HEK293 (cell line): ENCODE measurements around the gene DIP2B.
A peak's percentile ranks its signal among the peaks of the same experiment; 100 is the strongest.

Source experiments
- CTCF ChIA-PET: fragments of 350-600 bp; formaldehyde crosslinking; extraction: SDS; loops from one replicate; lab custom pipeline; 2021; ENCODE audit warnings: antibody characterized with exemption; lab: Yijun Ruan, JAX
- POLR2A ChIA-PET: fragments of 300-600 bp; formaldehyde crosslinking; extraction: SDS; loops from one replicate; lab custom pipeline; 2020; ENCODE audit warnings: antibody characterized with exemption, inconsistent platforms; lab: Yijun Ruan, JAX
- H3K27ac ChIP-seq: fragments of 200-500 bp; sonication (Bioruptor generic); 2 replicates; pipeline ENCODE4 v1.5.1; 2014; ENCODE audit warnings: low read depth, low read length, control low read depth, inconsistent platforms; ENCODE audit errors: extremely low read depth
- H3K36me3 ChIP-seq, 2 experiments: fragments of 200-500 bp in 1 of 2; sonication (Bioruptor generic) in 1 of 2; 1 replicate in 1 of 2; 2 replicates in 1 of 2; pipeline ENCODE4 v1.5.1; 2014 to 2017; ENCODE audit warnings: inconsistent platforms in 2 of 2, low read length in 2 of 2; ENCODE audit not compliant: control insufficient read depth in 2 of 2, insufficient read depth in 1 of 2
- H3K4me1 ChIP-seq: fragments of 200-500 bp; sonication (Bioruptor generic); 2 replicates; pipeline ENCODE4 v1.5.1; 2014; ENCODE audit warnings: mild to moderate bottlenecking, low read length, inconsistent platforms; ENCODE audit not compliant: control insufficient read depth, insufficient read depth
- H3K4me3 ChIP-seq: 2 replicates; pipeline ENCODE4 v1.5.1; 2011; ENCODE audit warnings: low read depth, mild to moderate bottlenecking, control low read depth, low read length, moderate library complexity
- H3K9me3 ChIP-seq: fragments of 200-500 bp; sonication (Bioruptor generic); 2 replicates; pipeline ENCODE4 v1.5.1; 2014; ENCODE audit warnings: low read depth, low read length, inconsistent platforms; ENCODE audit not compliant: control insufficient read depth, insufficient read depth
- ATF2 ChIP-seq: fragments of 450-650 bp; formaldehyde crosslinking; IDR thresholded peaks from 2 replicates; pipeline ENCODE4 v1.5.1; 2016; ENCODE audit warnings: missing biosample characterization, missing genetic modification characterization, low read depth
- BCL11A ChIP-seq: fragments of 450-650 bp; formaldehyde crosslinking; IDR thresholded peaks from 2 replicates; pipeline ENCODE4 v1.5.1; 2016; ENCODE audit warnings: low read depth, missing biosample characterization, missing genetic modification characterization
- FEZF1 ChIP-seq: fragments of 450-650 bp; formaldehyde crosslinking; IDR thresholded peaks from 2 replicates; pipeline ENCODE4 v1.5.1; 2016; ENCODE audit warnings: missing biosample characterization, missing genetic modification characterization
- GFI1B ChIP-seq: fragments of 450-650 bp; formaldehyde crosslinking; IDR thresholded peaks from 2 replicates; pipeline ENCODE4 v1.5.1; 2016; ENCODE audit warnings: missing biosample characterization, missing genetic modification characterization
- REPIN1 ChIP-seq: fragments of 450-650 bp; formaldehyde crosslinking; IDR thresholded peaks from 2 replicates; pipeline ENCODE4 v1.5.1; 2017; ENCODE audit warnings: missing biosample characterization, missing genetic modification characterization, low read depth
- SP7 ChIP-seq: fragments of 450-650 bp; formaldehyde crosslinking; IDR thresholded peaks from 2 replicates; pipeline ENCODE4 v1.5.1; 2016; ENCODE audit warnings: missing biosample characterization, missing genetic modification characterization
- TRIM28 ChIP-seq: IDR thresholded peaks from 2 replicates; pipeline ENCODE4 v1.6.1; 2011; ENCODE audit warnings: low read length, control low read depth, borderline replicate concordance
- ZBTB17 ChIP-seq: fragments of 450-650 bp; formaldehyde crosslinking; IDR thresholded peaks from 2 replicates; pipeline ENCODE4 v1.5.1; 2016; ENCODE audit warnings: missing biosample characterization, missing genetic modification characterization
- ZBTB44 ChIP-seq: fragments of 450-650 bp; IDR thresholded peaks from 2 replicates; pipeline ENCODE4 v1.5.1; 2018; ENCODE audit warnings: missing biosample characterization, mild to moderate bottlenecking, missing genetic modification characterization
- ZEB2 ChIP-seq: fragments of 450-650 bp; formaldehyde crosslinking; IDR thresholded peaks from 2 replicates; pipeline ENCODE4 v1.5.1; 2016; ENCODE audit warnings: missing biosample characterization, missing genetic modification characterization
- ZNF169 ChIP-seq: fragments of 450-650 bp; formaldehyde crosslinking; IDR thresholded peaks from 2 replicates; pipeline ENCODE4 v1.5.1; 2016; ENCODE audit warnings: missing biosample characterization, missing genetic modification characterization
- ZNF202 ChIP-seq: fragments of 450-650 bp; formaldehyde crosslinking; IDR thresholded peaks from 2 replicates; pipeline ENCODE4 v1.5.1; 2016; ENCODE audit warnings: missing biosample characterization, missing genetic modification characterization, borderline replicate concordance
- ZNF366 ChIP-seq: fragments of 450-650 bp; formaldehyde crosslinking; conservative IDR thresholded peaks from 2 replicates; pipeline ENCODE4 v1.5.1; 2016; ENCODE audit warnings: missing biosample characterization, missing genetic modification characterization
- ZNF529 ChIP-seq: fragments of 450-650 bp; formaldehyde crosslinking; IDR thresholded peaks from 2 replicates; pipeline ENCODE4 v1.5.1; 2017; ENCODE audit warnings: missing genetic modification characterization, missing biosample characterization; ENCODE audit not compliant: insufficient replicate concordance
- ZNF623 ChIP-seq: fragments of 450-650 bp; formaldehyde crosslinking; IDR thresholded peaks from 2 replicates; pipeline ENCODE4 v1.5.1; 2016; ENCODE audit warnings: missing biosample characterization, missing genetic modification characterization
- ZNF629 ChIP-seq: fragments of 450-650 bp; formaldehyde crosslinking; IDR thresholded peaks from 2 replicates; pipeline ENCODE4 v1.5.1; 2017; ENCODE audit warnings: missing biosample characterization, missing genetic modification characterization
- ZNF654 ChIP-seq: fragments of 450-650 bp; formaldehyde crosslinking; IDR thresholded peaks from 2 replicates; pipeline ENCODE4 v1.5.1; 2016; ENCODE audit warnings: low read depth, missing biosample characterization, missing genetic modification characterization
- TF ChIP-seq, protein P1 (sequence below): fragments of 450-650 bp; formaldehyde crosslinking; IDR thresholded peaks from 2 replicates; pipeline ENCODE4 v1.5.1; 2017; ENCODE audit warnings: missing biosample characterization, missing genetic modification characterization
- TF ChIP-seq, protein P2 (sequence below): fragments of 450-650 bp; formaldehyde crosslinking; IDR thresholded peaks from 2 replicates; pipeline ENCODE4 v1.5.1; 2017; ENCODE audit warnings: missing biosample characterization, missing genetic modification characterization

Gene DIP2B

GRCh38 chr12:50750366-50750765, 245.6 kb downstream of the DIP2B start:
- Histone ChIP-seq H3K4me1 (no peaks in the 10 kb centered on the region; the same call in 1 of the 2 replicates), H3K9me3 (no peaks in the 10 kb centered on the region), H3K36me3 (peaks cover 0 to 10% of the 10 kb centered on the region in 2 experiments; a peak in 1 of 3 replicates), H3K4me3 (no peak overlapping the region), H3K27ac (no peak overlapping the region)
- ChIA-PET POLR2A (no interaction called here), CTCF (no interaction called here)
- no peak for TF ChIP-seq ZNF169 (tag by site-specific recombination)
- no peak for TF ChIP-seq GFI1B (tag by site-specific recombination)
- no peak for TF ChIP-seq TRIM28
- no peak for TF ChIP-seq REPIN1

DNA sequence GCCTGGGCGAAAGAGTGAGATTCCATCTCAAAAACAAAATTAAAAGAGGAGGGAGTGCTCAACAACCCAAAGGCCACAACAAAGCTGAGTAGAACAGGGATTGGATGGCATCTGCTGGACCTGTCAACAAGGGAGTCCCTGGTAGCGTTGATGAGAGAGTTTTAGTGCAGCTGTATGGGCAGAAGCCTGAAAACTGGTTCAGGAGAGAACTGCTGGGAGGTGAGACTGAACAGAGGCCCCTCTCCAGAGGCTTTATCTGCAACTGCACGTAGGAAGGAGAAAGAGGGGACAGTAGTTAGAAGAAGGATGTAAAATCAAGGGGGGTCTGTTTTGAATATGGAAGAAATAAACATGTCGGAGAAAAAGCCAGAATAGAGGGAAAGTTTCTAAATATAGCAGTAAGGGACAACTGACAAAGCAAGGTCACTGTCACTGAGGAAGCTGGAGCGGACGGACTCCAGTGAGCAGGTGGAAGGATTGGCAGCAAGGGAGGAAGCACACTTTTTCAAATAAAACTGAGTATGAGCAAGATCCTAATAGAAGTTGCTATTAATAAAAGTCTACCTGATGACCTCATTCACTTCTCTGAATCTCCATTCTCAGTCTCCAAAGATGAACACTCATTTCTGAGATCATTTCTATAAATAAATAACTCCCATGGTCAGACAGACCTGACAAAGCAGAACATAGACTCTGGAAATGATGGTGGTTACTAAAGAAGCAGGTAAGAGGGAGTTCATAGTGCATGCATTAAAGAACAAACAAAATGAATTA, 247.3 kb downstream of the DIP2B start:
- POLR2A ChIA-PET: no interaction called here
- no peaks in the 10 kb centered on the region for H3K9me3 ChIP-seq
- TF ChIP-seq ZNF366 (tag by site-specific recombination) (peak; percentile 51), ZEB2 (tag by site-specific recombination) (no peak), ZNF629 (0 out of 2 replicates have a peak, but pooled peaks have one; percentile 16), ZNF623 (tag by site-specific recombination) (no peak), ZNF202 (tag by site-specific recombination) (no peak), ZBTB17 (peak; percentile 34), ATF2 (tag by site-specific recombination) (0 out of 2 replicates have a peak, but pooled peaks have one; percentile 42), SP7 (tag by site-specific recombination) (0 out of 2 replicates have a peak, but pooled peaks have one; percentile 21)
- TF ChIP-seq, protein P1, sequence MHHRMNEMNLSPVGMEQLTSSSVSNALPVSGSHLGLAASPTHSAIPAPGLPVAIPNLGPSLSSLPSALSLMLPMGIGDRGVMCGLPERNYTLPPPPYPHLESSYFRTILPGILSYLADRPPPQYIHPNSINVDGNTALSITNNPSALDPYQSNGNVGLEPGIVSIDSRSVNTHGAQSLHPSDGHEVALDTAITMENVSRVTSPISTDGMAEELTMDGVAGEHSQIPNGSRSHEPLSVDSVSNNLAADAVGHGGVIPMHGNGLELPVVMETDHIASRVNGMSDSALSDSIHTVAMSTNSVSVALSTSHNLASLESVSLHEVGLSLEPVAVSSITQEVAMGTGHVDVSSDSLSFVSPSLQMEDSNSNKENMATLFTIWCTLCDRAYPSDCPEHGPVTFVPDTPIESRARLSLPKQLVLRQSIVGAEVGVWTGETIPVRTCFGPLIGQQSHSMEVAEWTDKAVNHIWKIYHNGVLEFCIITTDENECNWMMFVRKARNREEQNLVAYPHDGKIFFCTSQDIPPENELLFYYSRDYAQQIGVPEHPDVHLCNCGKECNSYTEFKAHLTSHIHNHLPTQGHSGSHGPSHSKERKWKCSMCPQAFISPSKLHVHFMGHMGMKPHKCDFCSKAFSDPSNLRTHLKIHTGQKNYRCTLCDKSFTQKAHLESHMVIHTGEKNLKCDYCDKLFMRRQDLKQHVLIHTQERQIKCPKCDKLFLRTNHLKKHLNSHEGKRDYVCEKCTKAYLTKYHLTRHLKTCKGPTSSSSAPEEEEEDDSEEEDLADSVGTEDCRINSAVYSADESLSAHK (tag by site-specific recombination): no peak
- TF ChIP-seq, protein P2, sequence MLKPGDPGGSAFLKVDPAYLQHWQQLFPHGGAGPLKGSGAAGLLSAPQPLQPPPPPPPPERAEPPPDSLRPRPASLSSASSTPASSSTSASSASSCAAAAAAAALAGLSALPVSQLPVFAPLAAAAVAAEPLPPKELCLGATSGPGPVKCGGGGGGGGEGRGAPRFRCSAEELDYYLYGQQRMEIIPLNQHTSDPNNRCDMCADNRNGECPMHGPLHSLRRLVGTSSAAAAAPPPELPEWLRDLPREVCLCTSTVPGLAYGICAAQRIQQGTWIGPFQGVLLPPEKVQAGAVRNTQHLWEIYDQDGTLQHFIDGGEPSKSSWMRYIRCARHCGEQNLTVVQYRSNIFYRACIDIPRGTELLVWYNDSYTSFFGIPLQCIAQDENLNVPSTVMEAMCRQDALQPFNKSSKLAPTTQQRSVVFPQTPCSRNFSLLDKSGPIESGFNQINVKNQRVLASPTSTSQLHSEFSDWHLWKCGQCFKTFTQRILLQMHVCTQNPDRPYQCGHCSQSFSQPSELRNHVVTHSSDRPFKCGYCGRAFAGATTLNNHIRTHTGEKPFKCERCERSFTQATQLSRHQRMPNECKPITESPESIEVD (tag by site-specific recombination): 0 out of 2 replicates have a peak, but pooled peaks have one; percentile 15
- TF ChIP-seq, all 188 proteins: peak for 6
- CTCF ChIA-PET: no interaction called here
- Histone ChIP-seq H3K27ac (no peak overlapping the region), H3K4me3 (no peak overlapping the region), H3K36me3 (peaks cover 0 to 8% of the 10 kb centered on the region in 2 experiments; a peak in 1 of 3 replicates), H3K4me1 (no peaks in the 10 kb centered on the region; the same call in 1 of the 2 replicates)

GRCh38 chr12:50753232-50753769, 248.5 kb downstream of the DIP2B start:
- H3K4me3 ChIP-seq: no peak overlapping the region
- TF ChIP-seq FEZF1 (peak; percentile 61; the same call in 1 of the 2 replicates), BCL11A (tag by site-specific recombination) (no peak), ZBTB44 (tag by site-specific recombination) (no peak), ZNF529 (tag by site-specific recombination) (no peak), GFI1B (tag by site-specific recombination) (peak; percentile 17; the same call in 1 of the 2 replicates), ZNF654 (tag by site-specific recombination) (no peak)
- TF ChIP-seq, protein P2 (tag by site-specific recombination): peak; percentile 56
- TF ChIP-seq, all 188 proteins: peak for 3
- POLR2A ChIA-PET: interaction anchor here (0.7 kb wide), 1 partner anchor 8 kb away, joined by 5 read pairs; no protein-coding TSS in a partner anchor

More at GRCh38 chr12:50753232-50753769, 248.5 kb downstream of the DIP2B start:
- Histone ChIP-seq H3K9me3 (no peaks in the 10 kb centered on the region), H3K27ac (no peak overlapping the region), H3K36me3 (peaks cover 0 to 5% of the 10 kb centered on the region in 2 experiments; a peak in 1 of 3 replicates), H3K4me1 (no peaks in the 10 kb centered on the region; the same call in 1 of the 2 replicates)
- CTCF ChIA-PET: interaction anchor here (0.6 to 0.8 kb wide), 2 partner anchors 18 to 114 kb away, joined by 4 read pairs; no protein-coding TSS in a partner anchor
